ENCODE results near the gene RSPH6A.

Gene RSPH6A

DNA sequence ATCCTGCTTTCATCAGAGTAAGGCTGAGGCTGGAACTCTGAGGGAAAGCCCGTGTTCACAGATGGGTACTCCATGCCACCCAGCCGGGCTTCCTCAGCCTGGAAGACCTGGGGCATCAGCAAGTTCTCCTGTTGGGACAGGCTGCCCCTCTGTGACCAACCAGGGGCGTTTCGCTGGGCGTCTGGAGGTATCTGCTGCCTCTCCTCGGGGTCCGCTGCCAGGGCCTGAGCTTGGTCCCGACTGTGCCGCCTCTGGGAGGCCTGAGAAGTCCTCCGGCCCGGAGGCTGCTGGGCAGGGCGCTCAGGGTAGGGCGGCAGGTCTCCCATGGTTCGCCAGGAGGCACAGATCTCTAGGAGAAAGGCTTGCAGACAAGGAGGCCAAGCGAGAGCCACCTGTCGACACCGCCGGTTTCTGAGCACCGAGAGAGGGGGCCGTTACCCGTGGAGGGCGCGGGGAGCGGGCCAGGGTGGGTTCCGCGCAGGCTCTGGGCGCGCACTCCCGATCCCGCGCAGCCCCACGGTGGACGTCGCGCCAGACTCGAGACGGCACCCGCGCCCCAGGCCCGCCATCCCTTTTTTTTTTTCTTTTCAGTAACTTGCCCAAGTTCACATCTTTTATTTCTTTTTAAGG is at the start of gene RSPH6A:
TSS of gene RSPH6A (minus strand) at position 458 of the 630 bp plus-strand sequence. CDS start at position 326, 132 bp downstream.
- DNase-seq (ENCODE audit: low read depth) = no peak

DNA sequence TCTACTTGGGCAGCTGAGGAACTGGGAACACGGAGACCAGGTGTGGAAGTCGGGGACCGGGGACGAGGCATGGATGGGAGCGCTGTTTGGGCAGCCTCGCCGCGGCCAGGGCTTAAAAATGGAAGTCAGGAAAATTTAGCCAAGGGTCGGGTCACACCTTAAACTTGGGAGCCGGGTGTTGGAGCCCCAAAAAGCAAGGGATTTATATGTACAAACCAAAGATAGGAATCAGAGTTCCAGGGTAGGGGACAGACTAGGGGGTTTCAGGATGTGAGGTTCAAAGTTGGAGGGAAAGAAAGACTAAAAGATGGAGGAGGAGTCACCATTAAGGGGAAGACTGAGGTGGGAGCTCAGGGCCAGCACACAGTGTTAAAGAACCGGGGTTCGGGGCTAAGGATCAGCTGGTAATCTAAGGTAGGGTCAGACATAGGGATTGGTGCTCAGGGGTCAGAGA is 49.5 kb upstream of the RSPH6A start:
- no peak for DNase-seq (ENCODE audit: low read depth)

DNA sequence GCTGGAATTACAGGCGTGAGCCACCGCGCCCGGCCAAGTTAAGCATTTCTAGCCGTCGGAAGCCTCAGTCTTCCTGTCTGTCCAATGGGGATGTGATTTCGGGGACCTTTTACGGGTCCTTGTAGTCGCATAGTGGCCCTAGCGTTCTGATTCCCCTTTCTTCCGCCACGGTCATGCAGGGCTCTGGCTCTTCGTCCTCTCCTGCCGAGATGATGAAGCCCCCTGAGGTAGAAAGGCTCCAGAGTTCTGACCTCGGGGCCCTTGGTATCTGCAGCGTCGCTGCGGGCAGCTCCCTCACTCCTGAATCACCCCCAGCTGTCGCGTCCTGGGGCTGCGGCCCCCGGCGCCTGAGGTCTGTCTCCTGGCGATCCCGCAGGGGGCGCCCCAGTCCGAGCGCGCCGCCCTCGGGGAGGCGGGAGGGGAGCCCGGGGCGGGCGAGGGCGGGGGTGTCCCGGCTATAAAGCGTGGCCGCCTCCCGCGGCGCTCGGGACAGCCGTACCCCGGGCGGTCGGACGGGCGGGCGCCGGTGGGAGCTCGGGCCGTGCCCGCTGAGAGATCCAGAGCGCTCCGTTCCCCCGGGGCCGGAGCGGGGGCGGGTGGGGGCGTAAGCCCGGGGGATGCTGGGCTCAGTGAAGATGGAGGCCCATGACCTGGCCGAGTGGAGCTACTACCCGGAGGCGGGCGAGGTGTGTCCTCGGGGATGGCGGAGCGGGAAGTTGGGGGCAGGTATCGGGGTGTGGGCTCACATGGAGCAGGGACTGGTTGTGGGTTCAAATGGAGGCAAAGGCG is 48.9 kb upstream of the RSPH6A start, which contains the start of gene FOXA3:
TSS of gene FOXA3 (plus strand) at position 487 of the 789 bp plus-strand sequence. CDS start at position 618, 131 bp downstream.
- no peak for DNase-seq (ENCODE audit: low read depth)

DNA sequence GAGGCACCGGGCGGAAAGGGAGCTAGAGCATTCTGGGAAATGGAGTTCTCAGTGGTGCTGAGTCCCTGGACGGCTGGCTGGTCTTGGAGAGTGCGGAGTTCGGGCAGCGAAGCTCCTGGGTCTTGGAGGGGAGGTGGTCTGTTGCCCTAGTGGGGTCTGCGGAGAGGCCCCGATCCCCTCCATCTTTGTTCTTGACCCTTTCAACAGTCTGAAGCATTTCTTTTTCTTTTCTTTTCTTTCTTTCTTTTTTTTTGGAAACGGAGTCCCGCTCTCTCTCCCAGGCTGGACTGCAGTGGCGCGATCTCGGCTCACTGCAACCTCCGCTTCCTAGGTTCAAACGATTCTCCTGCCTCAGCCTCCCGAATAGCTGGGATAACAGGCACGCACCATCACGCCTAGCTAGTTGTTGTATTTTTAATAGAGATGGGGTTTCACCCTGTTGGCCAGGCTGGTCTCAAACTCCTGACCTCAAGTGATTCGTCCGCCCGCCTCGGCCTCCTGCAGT is 48.3 kb upstream of the RSPH6A start:
- no peak for DNase-seq (ENCODE audit: low read depth)

DNA sequence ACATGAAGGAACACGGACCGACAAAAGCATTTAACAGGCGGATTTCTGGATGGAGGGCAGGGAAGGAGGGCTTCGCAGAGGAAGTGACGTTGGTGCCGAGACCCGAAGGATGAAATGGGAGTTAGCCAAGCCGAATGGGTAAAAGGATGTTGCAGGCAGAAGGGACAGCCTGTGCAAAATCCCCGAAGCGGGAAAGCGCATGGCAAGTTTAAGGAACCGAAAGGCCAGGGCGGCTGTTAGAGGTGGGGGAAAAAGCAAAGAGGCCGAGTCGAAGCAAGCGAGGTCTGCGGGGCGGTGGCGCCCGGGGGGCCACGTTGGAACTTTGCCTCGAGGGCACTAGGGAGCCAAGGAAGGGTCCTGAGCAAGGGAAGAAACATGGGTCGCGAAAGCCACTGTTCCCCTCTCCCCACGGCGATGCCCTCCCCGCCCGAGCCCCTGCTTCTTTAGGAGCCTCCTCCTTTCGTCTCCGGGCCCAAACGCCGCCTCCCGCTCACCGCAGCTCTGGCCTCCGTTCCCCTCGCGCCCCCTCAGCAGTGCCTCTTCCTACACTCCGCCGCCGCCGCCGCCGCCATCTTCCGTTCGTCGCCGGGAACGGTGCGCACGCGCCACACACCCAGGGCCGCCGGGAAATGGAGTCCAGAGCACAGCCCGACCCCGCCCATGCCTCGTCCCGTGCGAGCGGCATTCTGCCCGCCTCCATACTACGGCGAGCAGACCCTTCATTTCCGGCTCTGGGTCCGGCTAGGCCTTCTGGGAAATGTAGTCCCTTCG is 47.6 kb upstream of the RSPH6A start, which contains the start of gene SYMPK:
TSS of gene SYMPK (minus strand) at position 584 of the 771 bp plus-strand sequence. CDS start 8,652 bp downstream, outside the sequence.
- peak; percentile 84 for DNase-seq (ENCODE audit: low read depth)

DNA sequence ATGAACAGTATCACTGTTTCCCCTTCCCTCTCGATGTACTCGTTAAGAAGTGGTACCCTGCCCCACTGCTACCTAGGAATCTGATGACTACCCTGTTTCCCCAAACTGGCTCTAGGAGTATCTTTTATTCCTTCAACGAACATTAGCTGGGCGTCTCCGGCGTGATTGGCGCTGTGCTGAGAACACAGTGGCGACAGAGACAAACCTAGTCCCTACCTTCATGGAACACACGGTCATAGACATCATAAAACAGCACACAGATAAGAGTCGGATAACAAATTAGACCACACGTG is 47.1 kb upstream of the RSPH6A start:
- no peak for DNase-seq (ENCODE audit: low read depth)

DNA sequence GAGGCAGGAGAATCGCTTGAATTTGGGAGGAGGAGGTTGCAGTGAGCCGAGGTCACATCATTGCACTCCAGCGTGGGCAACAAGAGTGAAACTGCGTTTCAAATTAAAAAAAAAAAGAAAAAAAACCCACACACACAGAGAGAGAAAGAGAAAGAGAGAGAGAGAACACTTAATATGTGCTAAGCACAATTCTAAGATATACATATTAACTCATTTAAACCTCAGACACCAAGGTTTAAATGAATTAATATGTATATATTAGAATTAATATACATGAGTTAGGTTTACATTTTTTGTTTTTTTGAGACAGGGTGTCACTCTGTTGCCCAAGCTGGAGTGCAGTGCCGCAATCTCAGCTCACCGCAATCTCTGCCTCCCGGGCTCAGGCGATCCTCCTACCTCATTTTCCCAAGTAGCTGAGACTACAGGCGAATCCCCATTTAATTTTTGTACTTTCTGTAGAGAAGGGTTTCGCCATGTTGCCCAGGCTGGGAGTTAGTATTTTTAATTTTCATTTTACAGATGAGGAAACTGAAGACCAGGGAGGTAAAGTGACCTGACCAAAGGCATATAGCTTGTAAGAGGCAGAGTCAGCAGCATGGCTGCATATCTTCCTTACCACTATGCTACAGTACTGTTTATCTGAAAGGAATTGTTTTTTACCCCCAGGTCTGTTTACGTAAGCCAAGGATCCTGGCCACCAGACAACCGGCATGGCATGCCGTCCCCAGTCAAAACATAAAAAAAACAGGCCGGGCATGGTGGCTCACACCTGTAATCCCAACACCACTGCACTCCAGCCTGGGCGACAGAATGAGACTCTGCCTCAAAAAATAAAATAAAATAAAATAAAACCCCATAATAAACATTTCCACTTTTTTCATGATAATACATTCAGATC is 45.5 kb upstream of the RSPH6A start:
- DNase-seq (ENCODE audit: low read depth) = no peak

DNA sequence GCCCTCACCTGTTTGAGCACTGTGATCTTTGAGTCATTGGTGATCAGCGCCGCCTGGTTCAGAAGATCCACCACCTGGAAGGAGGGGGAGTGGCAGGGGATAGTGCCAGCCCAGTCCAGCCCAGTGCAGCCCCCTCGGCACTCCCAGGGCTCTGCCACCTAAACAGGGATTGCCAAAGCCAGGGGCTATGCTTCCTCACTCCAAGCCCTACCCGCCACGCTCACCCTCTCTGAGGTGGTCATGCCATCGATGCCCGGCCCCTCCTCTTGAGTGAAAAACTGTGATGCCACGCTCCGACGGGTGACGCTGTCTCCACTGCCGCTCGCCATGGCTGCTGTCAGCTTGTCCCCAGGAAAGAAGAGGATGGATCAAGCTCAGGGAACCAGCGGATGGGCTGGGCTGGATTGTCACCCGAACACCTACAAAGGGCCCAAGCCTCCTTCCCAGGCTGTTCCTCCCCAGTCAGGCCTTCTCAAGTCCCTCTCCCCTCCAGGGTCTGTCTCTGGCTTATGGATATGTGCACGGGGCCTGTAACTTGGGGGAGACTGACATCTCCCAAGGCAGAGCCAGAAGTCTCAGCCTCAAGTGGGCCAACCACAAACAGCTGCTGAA is 39.2 kb upstream of the RSPH6A start:
- DNase-seq (ENCODE audit: low read depth) = no peak

DNA sequence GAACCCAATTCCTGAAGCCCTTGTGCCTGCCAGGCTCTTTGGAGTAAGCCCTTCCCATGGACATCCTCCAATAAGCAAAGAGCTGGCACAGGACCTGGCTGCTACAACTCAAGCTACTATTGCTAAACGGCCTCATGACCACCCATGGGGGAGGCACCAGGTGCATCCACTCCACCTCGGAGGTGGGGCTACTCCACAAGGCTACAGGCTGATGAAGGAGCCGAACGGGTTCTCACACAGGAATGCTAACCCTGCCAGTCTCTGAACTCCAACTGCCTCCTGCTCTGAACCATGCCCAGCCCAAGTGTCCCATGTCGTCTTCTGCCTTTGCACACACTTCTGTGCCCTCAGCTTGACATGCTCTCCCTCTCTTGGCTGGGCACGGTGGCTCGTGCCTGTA is 37.9 kb upstream of the RSPH6A start:
- DNase-seq (ENCODE audit: low read depth) = no peak

DNA sequence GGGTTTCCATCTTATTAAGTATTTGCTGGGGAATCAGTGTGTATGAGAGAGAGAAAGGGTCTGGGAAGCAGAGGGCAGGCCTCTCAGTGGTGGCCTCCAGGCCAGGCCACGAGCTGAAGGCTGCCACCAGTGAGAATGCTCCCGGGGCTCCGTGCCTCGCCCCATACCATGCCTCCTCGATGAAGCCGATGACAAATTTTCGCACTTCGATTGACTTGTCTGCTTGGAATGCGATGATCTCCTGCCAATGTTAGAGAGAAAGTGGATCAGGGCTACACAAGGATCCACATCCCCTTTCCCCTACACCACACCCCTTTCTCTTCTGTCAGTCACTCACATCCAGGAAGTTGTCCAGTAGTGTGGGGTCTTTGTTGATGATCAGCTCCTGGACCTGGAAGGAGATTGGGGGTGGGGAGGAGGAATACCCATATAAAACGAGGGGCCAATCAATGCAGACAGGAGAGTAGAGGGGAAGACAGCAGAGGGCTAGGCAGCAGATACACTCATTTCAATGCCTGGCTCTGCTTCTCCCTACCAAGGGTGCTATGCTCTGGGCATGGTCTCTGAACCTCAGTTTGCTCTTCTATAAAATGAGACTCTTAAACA is 37.1 kb upstream of the RSPH6A start:
- no peak for DNase-seq (ENCODE audit: low read depth)

DNA sequence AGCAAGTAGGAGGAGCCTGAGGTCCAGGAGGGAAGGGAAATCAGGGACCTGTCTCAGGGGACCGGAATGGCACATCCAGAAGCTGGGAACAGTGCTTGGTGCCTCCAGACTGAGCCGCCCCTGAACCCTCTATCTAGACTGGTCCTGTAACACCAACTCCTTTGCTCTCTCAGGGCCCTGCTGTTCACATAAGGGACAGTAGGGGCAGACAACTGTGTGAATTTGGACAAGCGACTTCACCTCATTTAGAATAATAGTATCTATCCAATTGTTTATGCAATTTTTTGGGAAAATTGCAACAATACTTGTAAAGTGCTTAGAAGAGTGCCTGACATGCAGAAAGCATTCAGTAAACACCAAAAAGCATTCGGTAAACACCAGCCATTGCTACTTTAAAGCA is 33.8 kb upstream of the RSPH6A start:
- DNase-seq (ENCODE audit: low read depth) = no peak

DNA sequence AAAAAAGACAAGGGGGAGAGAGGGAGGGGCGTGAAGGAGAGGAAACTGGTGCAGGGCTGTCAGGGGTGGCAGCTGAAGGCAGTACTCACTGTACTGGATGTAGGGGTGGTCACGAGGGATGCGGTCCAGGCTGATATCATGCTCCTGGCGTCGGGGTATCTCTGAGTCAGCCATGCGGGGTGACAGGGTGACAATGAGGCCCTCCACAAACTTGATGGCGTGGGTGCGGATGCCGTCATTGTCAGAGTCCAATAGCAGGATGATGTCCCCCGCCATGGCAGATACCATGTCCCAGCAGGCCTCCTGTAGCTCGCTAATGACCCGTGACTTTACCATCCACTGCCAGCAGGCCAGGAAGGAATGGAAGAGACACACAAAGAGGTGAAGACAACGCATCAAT is 32.6 kb upstream of the RSPH6A start:
- DNase-seq (ENCODE audit: low read depth) = no peak

DNA sequence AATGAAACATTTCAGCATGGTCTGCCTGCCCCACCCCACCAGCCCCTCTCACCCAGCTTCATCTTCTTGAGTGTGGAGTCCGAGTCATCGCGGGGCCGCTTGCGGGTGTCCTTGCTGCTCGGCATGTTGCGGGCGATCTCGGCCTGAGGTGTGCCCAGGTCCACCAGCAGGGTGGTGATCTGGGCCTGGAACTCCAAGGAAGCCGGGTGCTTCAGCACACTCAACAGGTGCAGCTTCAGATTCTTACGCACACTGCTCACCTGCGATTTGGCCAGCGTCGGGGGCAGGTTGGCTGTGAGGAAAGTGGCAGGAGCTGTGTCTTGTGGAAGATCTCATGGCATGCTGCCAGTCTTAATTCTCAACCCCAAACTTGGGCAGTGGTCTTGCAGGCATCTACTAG is 27.1 kb upstream of the RSPH6A start:
- no peak for DNase-seq (ENCODE audit: low read depth)

DNA sequence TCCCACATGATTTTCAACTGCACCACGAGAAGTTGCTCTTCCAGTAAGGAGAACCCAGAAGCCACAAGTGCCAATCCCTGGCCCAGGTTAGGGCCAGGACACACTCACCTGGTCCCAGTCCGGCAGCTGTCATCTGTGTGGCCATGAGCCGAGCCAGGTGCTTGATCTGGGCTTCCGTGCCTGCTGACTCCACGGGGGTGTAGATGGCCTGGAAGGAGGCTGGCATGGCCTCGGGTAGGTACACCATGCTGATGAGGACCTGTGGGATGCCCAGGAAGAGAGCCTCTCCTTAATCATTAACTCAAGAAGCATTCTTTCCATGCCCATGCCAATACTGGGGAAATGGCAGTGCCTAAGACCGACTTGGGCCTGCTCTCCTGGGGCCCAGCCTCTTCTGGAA is 19.9 kb upstream of the RSPH6A start:
- no peak for DNase-seq (ENCODE audit: low read depth)

DNA sequence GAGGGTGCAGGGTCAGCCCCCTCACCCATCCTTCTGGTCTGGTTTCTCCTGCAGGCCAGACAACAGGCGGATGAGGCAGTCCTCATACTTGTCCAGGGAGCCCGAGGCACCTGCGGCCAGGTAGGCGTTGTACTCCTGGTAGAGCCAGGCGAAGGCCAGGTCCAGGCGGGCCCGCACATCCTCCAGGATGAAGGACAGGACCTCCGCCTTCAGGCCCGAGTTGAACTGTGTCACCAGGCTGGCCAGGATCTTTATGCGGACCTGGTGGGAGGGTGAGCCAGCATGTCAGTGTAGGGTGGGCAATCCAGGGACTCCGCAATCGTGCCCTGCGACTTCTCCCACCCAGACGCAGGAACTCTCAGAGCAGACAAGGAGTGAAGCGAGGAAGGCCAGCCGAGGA is 13.8 kb upstream of the RSPH6A start:
- DNase-seq (ENCODE audit: low read depth) = no peak

DNA sequence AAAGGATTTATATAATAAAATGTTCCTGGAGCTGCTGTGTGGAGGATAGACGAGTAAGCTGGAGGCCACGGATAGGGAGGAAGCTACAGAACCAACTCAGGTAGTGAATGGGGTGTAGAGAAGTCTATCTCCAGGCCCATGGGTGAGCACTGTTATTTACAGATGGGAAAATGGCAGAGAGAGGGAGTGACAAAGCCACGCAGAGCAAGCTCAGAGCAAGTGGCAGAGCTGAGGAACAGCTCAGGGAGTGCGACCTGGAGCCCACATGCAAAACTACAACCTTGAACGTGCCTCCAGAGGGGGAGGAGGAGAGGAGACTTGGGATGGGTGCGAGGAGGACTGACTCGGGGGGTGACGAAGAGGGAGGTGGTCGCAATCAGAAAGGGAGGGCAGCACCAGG is 13.4 kb upstream of the RSPH6A start:
- no peak for DNase-seq (ENCODE audit: low read depth)

DNA sequence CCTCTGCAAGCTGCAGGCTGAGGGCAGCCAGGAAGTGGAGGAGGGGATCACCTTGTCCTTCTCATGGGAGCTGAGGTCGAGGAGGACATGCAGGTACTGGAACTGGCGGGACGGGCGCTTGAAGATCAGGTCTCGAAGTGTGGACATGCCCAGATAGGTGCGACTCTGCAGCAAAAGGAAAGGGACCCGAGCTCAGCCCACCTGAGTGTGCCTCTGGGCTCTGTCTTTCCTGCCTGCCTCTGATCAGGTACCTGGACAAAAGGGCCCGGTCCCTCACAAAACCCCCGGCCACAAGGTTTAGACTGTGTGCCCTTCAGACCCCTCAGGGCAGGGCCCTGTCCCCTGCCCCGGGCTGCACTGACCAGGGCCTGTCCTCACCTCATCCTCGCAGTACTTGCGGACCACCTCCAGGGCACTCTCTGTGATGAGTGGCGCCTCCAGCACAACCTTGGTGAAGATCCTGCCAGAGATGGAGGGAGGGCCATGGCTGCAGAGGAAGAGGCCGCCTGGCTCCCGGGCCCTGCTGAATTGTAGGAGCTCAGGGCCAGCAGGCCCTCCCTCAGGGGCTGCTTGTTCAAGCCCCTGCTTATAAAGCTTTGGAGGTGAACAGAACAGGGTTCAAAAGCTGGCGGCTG is 12.5 kb upstream of the RSPH6A start:
- no peak for DNase-seq (ENCODE audit: low read depth)

DNA sequence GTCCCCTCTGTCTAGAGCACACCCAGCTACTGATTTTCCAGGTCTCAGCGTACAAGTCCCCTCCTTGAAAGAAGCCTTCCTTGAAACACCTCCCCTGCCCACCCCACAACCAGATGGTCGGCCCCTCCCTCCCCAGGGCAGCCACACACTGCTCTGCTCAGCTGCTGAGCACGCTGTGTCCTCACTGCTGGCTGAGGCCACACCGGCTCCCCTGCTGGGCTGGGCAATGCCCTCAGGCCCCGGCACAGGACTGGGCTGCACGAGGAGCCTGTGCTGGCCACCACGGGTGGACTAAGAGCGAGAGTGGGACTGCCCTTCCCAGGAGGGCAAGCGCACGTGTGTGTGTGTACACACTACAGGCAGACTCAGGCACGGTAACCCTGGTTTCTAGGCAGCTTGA is 11.8 kb upstream of the RSPH6A start:
- no peak for DNase-seq (ENCODE audit: low read depth)

DNA sequence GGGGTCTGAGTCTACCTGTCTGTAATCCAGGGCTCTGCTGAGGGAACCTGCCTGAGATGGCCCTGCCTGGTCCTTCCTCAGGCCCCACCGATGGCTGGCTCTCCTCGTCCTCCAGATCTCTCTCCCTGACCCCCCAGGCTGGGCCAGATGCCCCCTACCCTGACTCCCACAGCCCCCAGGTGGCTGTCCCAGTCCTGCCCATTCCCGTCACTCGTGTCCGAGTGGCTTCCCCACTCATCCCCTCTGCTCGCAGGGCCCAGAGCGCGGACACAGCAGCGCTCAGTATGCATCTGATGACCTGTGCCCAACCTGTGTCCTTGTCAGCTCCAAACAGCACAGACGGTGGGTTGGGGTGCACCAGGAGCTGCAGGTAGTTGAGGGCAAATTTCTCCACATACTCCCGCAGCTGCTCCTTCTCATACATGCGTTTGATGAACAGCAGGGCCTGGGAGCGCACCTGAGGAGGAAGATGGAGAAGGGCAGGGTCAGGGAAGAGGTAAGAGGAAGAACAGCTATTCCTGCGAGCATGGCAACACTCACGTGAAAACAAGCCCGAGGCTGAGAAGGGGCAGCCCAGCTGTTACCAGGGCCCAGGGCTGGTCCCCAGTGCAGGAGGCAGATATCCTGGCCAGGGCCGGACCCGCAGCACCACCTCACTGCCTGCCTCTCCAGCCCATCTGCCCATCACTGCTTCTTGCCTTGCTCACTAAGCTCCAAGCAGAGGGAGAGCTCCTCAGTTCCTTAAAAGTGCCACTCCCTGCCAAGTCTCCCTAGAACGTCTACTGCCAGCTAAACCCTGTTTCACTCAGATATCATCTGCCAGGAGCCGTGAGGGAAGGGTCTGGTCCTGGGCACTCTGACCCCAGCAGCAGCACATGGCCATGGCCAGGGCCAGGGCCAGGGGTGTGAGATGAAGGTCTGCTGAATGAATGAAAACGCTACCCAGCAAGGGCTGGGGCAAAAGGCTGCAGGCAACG is 11.1 kb upstream of the RSPH6A start:
- no peak for DNase-seq (ENCODE audit: low read depth)
